GM18508 (cell line): ENCODE measurements around the gene ZBTB25.

ENCODE experiments used
- ATAC-seq: cut with Tn5 transposase; IDR thresholded peaks from one replicate; pipeline ENCODE4 v1.9.1; 2021; ENCODE audit warnings: moderate number of reproducible peaks; ENCODE audit not compliant: insufficient read depth, unreplicated experiment

ZBTB25 gene

DNA sequence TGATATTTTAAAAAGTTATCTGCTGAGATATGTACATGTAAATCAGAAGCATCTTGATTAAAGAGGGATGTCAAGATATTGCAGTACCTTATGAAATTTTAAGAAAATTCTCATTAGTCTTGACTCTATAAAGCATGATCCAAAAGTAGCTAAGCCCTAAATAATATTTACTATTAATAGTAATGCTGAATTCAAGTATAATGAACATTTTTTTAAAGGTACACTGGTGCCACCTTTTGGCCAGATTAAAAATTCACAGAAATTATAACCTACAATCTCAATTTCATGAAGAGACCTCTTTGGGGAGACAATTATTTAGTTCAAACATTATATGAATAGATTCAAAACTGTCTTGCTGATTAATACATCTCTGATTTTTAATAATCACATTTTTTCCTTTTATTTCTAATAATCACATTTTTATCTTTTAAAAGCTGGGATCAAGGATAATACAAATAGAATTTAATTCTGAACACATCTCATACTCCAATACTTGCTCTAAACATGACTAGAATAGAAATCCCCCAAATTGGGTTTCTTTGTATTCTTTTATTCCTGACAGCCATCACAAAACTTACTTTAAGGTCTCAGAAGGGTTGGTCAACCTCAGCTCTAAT is 24.9 kb downstream of the ZBTB25 start:
- no peak for ATAC-seq

DNA sequence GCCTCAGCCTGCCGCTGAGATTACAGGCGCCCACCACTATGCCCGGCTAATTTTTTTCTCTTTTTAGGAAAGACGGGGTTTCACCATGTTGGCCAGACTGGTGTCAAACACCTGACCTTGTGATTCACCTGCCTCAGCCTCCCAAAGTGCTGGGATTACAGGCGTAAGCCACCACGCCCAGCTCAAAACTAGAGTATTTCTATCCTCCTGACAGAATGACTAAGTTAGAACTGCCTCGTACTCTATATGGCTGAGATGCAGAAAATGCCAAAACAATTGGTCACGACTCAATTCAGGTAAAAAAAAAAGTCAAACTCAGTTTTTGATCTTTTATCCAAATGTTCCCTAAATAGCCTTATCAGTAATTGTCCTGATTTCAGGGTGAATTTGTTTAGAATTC is 27.2 kb downstream of the ZBTB25 start:
- ATAC-seq = no peak

DNA sequence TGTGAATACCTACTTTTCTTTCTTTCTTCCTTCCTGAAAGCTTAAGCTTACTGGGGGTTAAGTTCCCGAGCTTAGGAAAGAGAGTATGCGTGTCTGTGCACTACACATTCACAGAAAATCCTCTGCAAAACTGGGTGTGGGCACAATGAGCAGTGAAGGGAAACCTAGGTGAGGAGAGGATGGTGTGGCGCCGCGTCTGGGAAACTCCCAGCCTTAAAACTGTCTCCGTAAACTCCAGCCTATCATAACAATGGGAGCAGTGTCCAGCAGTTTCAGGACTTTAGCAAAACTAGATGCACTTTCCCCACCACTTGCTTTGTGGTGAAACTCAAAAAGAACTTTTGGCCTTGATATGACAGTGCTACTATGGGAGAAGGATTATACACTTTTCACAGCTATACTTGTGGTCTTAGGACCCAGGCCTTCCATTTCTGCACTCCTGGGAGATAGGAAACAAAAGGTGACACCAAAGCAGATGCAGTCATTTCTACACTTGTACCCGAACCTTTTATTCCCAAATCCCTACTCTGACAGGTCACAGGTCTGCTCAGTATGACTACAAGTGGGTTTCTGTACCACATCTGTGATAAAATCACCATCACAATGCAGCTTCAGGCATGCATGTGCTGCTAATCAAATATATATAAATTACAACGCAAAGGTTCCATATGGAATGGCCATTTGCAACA is 27.9 kb downstream of the ZBTB25 start:
- ATAC-seq = no peak

DNA sequence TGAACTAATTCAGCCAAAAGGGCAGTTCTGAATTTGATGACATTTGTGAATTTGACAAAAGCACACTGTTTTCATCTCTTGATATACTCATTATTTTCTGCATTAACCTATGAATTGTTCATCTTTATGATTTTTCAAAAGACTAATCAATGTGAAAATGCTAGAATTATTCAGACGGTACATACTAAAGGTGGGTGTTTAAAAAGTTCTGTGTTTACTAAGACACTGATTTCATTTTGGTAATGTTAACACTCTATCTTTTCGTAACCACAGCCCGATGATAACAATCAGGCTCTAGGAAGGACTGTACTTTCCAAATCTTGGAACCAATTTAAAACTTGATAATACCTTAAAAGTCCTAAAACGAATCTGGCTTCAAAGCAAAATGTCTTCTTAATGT is 28.9 kb downstream of the ZBTB25 start:
- no peak for ATAC-seq

DNA sequence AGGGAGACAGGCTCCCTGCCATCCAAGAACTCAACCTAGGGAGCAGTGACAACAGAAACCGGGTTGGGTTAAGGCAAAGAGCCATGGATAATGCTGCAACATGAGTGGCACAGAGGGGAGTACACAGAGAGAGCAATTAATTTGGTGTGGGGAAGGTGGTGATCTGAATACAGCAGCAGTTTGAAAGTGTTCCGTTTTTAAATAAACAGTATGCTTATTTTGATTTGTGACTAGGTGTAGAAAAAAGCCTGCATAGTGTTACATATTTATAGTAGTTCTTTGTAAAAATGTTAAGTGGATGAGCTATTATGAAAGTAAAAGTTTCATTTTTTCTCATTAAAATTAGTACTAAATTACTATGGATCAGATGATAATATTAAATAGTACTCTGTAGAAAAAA is 29.6 kb downstream of the ZBTB25 start:
- no peak for ATAC-seq

DNA sequence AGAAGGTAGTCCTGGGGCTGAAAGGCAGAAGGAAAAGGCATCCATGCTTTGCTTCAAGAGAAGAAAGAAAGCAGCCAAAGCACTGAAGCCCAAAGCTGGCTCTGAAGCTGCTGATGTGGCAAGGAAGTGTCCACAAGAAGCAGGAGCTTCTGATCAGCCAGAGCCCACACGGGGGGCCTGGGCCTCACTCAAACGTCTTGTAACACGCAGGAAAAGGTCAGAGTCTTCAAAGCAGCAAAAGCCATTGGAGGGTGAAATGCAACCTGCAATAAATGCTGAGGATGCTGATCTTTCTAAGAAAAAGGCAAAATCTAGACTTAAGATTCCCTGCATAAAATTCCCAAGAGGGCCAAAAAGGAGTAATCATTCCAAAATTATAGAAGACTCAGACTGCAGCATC is 35.2 kb downstream of the ZBTB25 start:
- ATAC-seq = no peak

- no peak for ATAC-seq
Observed at GRCh38 chr14:64467566-64467965, 36.1 kb downstream of the ZBTB25 start.

- ATAC-seq = no peak
Observed at GRCh38 chr14:64467101-64467500, 36.5 kb downstream of the ZBTB25 start.

GRCh38 chr14:64465831-64466554 is 37.6 kb downstream of the ZBTB25 start:
- no peak for ATAC-seq

DNA sequence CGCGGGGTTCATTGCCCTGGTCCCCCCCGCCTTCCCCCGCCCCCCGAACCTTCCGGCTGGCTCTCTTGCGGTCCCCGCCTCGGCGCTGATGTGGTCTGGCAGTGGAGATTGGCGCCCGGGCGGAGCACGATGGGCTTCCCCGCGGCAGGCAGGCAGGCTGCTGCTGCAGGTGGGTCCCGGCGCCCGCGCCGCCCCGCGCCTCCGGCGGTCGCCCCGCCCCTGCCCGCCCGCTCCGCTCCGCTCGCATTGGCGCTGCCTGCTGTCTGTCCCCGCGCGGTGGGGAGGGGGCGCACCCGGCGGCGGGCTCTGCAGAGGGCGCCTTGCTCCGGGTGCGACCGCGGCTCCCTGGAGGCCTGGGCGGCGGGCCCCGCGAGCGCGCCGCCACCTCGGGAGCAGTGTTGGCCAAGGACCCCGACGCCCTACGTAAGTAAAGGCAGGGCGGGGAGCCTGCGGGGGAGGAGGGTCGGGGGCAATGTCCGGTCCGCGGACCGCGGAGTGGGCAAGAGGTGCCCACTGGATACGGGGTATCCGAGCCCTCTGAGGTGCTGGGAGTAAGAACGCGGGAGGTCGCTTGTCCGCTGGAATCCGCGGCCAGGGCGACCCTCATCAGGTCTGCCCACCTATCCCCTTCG is 38.3 kb downstream of the ZBTB25 start, which contains the start of gene AKAP5:
TSS of gene AKAP5 (plus strand) at position 309 of the 632 bp plus-strand sequence. CDS start 2,896 bp downstream, outside the sequence.
- ATAC-seq = no peak

GRCh38 chr14:64464651-64465050 is 39.0 kb downstream of the ZBTB25 start:
- ATAC-seq = no peak

DNA sequence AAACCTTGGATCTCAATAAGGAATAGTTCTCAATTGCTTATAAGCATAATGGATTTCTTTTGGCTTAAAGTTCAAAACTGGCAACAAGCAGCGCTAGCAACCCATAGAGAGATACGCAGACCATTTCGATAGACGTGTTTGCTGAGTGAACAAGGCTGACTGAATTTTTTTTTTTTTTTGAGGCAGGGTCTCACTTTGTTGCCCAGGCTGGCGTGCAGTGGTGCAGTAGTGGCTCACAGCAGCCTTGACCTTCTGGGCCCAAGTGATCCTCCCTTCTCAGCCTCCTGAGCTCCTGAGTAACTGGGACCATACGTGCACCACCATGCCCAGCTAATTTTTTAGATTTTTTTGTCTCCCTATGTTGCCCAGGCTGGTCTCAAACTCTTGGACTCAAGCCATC is 39.8 kb downstream of the ZBTB25 start:
- ATAC-seq = no peak

- no peak for ATAC-seq
Observed at GRCh38 chr14:64463195-64463594, 40.4 kb downstream of the ZBTB25 start.

DNA sequence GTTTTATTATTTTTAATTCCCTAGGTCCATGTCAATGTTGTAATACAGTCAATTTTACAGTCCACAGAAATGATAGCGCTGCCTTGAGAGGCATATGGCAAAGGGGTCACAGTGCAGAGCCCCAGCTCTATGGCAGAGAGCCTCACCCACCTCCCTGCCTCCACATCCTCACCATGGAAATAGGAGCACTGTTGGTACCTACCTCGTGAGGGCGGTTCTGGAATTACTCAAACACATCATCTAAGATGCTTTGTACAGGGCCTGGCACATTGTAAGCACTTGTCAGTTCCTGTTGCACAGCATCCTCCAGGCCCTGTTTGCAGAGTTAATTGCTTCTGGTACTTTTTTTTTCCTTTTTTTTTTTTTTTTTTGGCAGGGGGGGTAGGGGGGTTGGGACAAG is 42.4 kb downstream of the ZBTB25 start:
- ATAC-seq = no peak

DNA sequence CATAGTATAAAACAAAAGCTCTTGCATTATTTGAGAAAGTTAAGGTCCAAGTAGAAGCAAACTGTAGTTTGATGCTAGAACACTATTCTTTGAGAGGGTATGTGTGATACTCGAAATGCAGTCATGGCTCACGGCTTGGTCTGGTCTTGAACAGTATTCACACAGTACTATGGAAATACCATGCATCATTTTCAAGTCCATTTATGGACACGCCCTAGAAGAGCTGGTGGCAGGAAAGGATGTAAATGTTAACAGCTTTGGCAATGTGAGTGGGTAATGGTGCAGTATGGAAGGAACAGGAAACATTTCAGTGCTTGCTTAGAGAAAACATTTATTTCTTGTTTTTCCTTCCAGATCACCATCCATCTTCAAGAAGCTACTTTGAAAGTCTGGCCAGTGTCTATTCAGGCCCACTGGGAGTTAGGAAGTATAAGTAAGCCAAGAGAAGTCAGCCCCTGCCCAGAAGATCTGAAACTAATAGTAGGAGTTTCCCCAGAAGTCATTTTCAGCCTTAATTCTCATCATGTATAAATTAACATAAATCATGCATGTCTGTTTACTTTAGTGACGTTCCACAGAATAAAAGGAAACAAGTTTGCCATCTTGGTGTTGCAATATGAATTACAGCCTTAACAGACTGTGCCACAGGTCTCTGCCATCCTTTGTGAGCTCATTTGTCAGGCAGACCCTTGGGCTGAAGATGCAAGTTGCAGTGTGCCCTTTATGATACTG is 44.1 kb downstream of the ZBTB25 start:
- no peak for ATAC-seq

- ATAC-seq = no peak
Observed at GRCh38 chr14:64454671-64455070, 49.0 kb downstream of the ZBTB25 start.

GRCh38 chr14:64450255-64450654 is 53.4 kb downstream of the ZBTB25 start:
- ATAC-seq = no peak

DNA sequence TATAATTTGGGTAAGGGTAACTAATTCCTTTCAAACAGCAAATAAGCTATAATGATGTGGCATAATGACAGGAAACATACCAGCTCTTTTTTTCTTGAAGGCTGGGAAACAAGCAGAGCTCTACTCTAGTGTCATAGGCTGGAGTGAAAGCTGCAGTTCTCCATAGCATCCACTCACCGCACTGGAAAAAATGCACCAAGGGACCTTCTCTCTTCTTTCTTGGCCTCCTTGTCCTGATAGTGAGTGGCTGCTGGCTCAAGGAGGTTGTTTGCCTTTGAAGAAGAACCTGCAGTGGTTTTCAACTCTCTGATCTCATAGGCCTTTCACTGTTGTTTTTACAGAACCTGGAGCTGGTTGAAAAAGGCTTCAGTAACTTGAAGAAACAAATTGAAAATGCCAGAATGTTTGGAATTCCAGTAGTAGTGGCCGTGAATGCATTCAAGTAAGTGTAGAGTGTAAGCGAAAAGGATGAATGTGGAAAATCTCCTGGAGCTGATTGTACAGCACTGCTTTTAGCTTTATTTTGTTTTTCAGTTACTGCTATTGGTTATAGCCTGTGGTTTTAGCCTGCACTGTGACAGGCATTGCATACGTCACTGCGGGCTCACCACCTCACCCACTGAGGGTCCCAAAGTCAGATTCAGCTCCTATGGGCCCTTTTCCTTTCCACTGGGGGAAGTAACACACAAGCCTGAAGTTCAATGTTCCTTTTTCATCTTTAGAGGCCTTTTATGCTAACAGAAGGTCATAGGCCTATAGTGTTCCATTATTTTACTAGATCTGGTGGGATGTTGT is 55.6 kb downstream of the ZBTB25 start:
- ATAC-seq = no peak

DNA sequence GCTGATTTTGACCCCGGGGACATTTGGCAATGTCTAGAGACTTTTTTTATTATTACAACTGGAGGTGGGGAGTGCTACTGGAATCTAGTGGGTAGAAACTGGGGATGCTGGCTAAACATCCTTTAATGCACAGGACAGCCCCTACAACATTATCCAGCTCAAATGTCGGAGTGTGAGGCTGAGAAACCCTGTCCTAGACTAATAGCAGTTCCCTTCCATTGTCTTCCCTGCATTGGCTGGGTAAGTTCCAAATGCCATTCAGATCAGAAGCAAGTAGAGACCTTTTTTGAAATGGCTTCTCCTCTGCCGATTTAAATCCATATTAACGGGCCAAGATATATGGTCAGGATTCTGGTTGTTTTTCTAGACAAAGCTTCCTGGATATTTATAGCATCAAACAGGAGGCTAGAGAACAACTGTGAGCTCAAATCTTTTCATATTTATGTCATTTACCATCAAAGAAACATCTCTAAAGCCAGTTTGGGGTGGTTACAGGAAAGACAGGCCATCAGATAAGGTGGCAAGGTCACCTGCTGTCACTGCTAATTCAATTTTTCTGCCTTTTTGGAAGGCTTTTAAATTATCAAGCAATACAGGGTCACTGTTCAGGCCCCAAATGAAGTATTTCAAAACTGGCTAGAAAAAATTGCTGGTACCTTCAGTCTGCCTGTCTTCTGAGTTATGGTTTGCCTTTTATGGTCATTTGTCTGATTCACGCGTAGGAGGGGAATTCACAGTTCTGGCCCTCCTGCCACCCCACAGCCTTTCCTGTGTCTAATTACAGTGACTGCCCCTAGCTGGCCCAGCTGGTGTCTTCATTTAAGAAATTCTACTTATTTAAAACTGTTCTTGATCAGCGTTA is 58.4 kb downstream of the ZBTB25 start:
- peak; percentile 86 for ATAC-seq
